Naive thymus-derived CD8-positive, alpha-beta T cell (primary cell): ENCODE data around the gene CISD3. TPM values are rescaled to one million over a fixed set of nuclear protein-coding genes. Genes with fewer than 3 reads are reported as not detected.

Experiments
- ATAC-seq, 2 donors: fragments of 150-1000 bp; cut with Tn5 transposase in 1 of 2; sonication (Bioruptor Pico), chemical (Tn5 transposase) in 1 of 2; 1 replicate in 1 of 2; 2 replicates in 1 of 2; pipeline ENCODE4 v1.10.0; 2021; ENCODE audit warnings: mild to moderate bottlenecking in 2 of 2, moderate library complexity in 2 of 2
- POLR2A ChIA-PET: fragments of 350-600 bp; sonication (Branson Sonifier 250); formaldehyde crosslinking; loops from one replicate; lab custom pipeline; 2021; ENCODE audit warnings: antibody characterized with exemption; lab: Charles Lee
- DNase-seq, 10 donors: peaks; one replicate each; pipeline versions ENCODE4 v3.0.0 to v3.0.0-alpha.2; 2020 to 2022
- H3K27ac Mint-ChIP-seq, 10 donors: one replicate each; pipeline ENCODE4 v1.8.0; 2020 to 2022; ENCODE audit warnings: mild to moderate bottlenecking in 10 of 10, mixed read lengths in 10 of 10, moderate library complexity in 4 of 10, inconsistent platforms in 1 of 10
- H3K27me3 Mint-ChIP-seq, 5 donors: one replicate each; pipeline ENCODE4 v1.8.0; 2021 to 2022; ENCODE audit warnings: mixed read lengths in 5 of 5
- H3K36me3 Mint-ChIP-seq, 3 donors: one replicate each; pipeline ENCODE4 v1.8.0; 2020 to 2022; ENCODE audit warnings: mixed read lengths in 3 of 3, mild to moderate bottlenecking in 2 of 3, inconsistent platforms in 1 of 3
- H3K4me1 Mint-ChIP-seq, 4 donors: one replicate each; pipeline ENCODE4 v1.8.0; 2021 to 2022; ENCODE audit warnings: mixed read lengths in 4 of 4
- H3K4me3 Mint-ChIP-seq, 10 donors: one replicate each; pipeline ENCODE4 v1.8.0; 2020 to 2022; ENCODE audit warnings: mild to moderate bottlenecking in 10 of 10, mixed read lengths in 10 of 10, moderate library complexity in 6 of 10, inconsistent platforms in 1 of 10
- H3K9me3 Mint-ChIP-seq, 9 donors: one replicate each; pipeline ENCODE4 v1.8.0; 2020 to 2022; ENCODE audit warnings: mixed read lengths in 9 of 9, mild to moderate bottlenecking in 3 of 9, inconsistent platforms in 1 of 9, moderate library complexity in 1 of 9
- polyA plus RNA-seq, 3 donors: library from polyadenylated mRNA; unstranded; fragments of 300-500 nt; fragmentation: Illumina TruSeq; gene quantifications; one replicate each; pipeline ENCODE4 v1.2.3, GENCODE V29; 2021
- total RNA-seq, 8 experiments: library from RNA in 2 of 8; stranded (reverse) in 2 of 8; gene quantifications; one replicate each; pipeline ENCODE4 v1.2.3 and lab custom pipeline; 2021 to 2026

CISD3 gene
- total and polyA plus RNA-seq, 5 experiments from 2014 or later, result 10.7 to 63.3 (median 40.5) TPM

GRCh38 chr17:38709104-38709820 lies 20.9 kb upstream of the CISD3 start:
- Mint-ChIP-seq H3K27me3 (no peaks in the 10 kb centered on the region), H3K4me3 (peak overlapping the region in 1 of 10 donors; percentile 64), H3K4me1 (peaks cover 40 to 60% (median 50%) of the 10 kb centered on the region in 4 donors), H3K36me3 (peaks cover 0 to 59% (median 12%) of the 10 kb centered on the region in 3 donors), H3K27ac (peak overlapping the region; percentile 38 to 86 (median 73)), H3K9me3 (no peaks in the 10 kb centered on the region)
- POLR2A ChIA-PET, result interaction anchor here (0.6 to 22.8 kb wide), 2 partner anchors 14 to 265 kb away, joined by 4 to 395 read pairs; no protein-coding TSS in a partner anchor
- ATAC-seq, result no peak
- no peak for DNase-seq

GRCh38 chr17:38709864-38710603 lies 20.1 kb upstream of the CISD3 start:
- Mint-ChIP-seq H3K36me3 (peaks cover 0 to 67% (median 12%) of the 10 kb centered on the region in 3 donors), H3K4me3 (peak overlapping the region in 2 of 10 donors; percentile 8 to 56)
- POLR2A ChIA-PET, result interaction anchor here (0.6 to 22.8 kb wide), 3 partner anchors 8 to 264 kb away, joined by 4 to 395 read pairs (median 5); no protein-coding TSS in a partner anchor

DNA sequence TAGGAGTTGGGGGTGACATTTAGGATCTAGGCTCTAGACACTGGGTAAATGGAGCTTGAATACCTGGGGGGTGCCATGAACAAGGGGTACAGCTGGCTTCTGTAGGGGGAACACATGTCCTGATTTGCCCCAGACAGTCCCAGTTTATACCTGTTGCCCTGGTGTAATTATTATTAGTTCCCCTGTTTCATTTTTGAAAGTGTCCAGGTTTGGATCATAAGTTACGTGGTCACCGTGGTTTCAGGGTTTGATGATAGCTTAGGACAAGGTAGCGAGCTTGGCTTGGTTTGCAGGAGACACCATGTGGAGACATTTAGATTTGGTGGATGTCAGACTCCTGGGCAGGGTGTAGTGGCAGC lies 19.6 kb upstream of the CISD3 start:
- Mint-ChIP-seq H3K4me3 (peak overlapping the region in 1 of 10 donors; percentile 56), H3K4me1 (peaks cover 40 to 59% (median 51%) of the 10 kb centered on the region in 4 donors), H3K27ac (peak overlapping the region in 9 of 10 donors; percentile 35 to 86 (median 71)), H3K36me3 (peaks cover 0 to 72% (median 12%) of the 10 kb centered on the region in 3 donors), H3K9me3 (no peaks in the 10 kb centered on the region), H3K27me3 (no peaks in the 10 kb centered on the region)
- POLR2A ChIA-PET, result interaction anchor here (1.1 to 22.8 kb wide), 2 partner anchors 8 to 13 kb away, joined by 5 to 395 read pairs; no protein-coding TSS in a partner anchor
- no peak for ATAC-seq
- no peak for DNase-seq

More at GRCh38 chr17:38709864-38710603, 20.1 kb upstream of the CISD3 start:
- H3K27ac Mint-ChIP-seq, result peak overlapping the region; percentile 50 to 86 (median 72)
- H3K4me1 Mint-ChIP-seq, result peaks cover 40 to 58% (median 49%) of the 10 kb centered on the region in 4 donors
- no peaks in the 10 kb centered on the region for H3K9me3 Mint-ChIP-seq
- H3K27me3 Mint-ChIP-seq, result no peaks in the 10 kb centered on the region
- DNase-seq (no peak), ATAC-seq (no peak)

- no peak for DNase-seq
- Mint-ChIP-seq H3K4me1 (peaks cover 41 to 59% (median 50%) of the 10 kb centered on the region in 4 donors), H3K36me3 (peaks cover 0 to 76% (median 12%) of the 10 kb centered on the region in 3 donors), H3K4me3 (no peak overlapping the region), H3K27ac (peak overlapping the region; percentile 0 to 73 (median 58)), H3K27me3 (no peaks in the 10 kb centered on the region), H3K9me3 (no peaks in the 10 kb centered on the region)
- POLR2A ChIA-PET, result interaction anchor here (1.1 to 22.8 kb wide), 2 partner anchors 9 to 13 kb away, joined by 5 to 395 read pairs; no protein-coding TSS in a partner anchor
- no peak for ATAC-seq
Observed at GRCh38 chr17:38710985-38711384, 19.2 kb upstream of the CISD3 start.

DNA sequence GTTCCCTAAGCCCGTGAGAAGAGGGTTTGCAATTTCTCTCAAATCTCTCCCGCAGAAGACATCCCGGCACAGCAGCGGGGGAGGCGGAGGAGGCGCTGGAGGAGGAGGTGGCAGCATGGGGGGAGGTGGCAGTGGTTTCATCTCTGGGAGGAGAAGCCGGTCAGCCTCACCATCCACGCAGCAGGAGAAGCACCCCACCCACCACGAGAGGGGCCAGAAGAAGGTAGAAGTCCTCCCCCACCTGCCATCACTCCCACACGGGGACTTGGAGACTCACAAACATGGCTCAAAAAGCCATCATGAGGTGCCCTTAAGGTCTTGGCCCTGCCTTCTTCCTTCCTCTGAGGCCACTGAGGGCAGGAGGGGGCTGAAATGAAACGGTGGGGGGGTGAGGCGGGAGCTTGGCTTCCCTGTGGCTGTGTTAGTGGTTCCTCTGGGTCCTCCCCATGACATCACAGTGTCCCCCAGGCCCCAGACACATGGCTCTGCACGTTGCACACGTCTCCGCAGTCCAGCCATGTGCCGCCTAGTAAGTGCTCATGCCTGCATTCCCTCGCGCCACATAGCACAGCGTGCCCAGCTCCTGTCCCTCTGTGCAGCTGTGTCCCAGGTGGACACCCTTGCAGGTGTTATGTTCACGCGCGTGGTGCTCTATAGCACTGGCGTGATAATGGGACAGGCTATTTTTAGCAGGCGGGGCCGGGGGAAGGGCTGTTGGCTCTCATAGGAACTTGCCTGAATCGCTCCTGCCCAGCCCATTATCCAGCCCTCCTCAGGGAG lies 18.2 kb upstream of the CISD3 start:
- POLR2A ChIA-PET, result interaction anchor here (22.8 kb wide), 1 partner anchor 12 kb away, joined by 395 read pairs; no protein-coding TSS in a partner anchor

DNA sequence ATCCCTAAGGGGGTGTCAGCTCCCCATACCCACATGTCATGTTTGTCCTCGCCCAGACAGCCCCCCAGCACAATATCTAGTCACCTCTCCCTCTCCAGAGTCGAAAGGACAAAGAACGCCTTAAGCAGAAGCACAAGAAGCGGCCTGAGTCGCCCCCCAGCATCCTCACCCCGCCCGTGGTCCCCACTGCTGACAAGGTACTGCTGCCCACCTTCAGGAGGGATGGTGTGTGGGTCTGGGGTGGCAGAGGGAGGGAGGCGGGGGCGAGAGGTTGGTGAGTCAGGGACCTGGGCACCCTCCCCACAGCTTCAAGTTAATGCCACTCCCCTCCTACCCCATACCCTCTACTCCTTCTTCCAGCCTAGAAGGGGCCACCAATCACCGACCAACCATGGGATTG lies 17.5 kb upstream of the CISD3 start:
- Mint-ChIP-seq H3K27me3 (no peaks in the 10 kb centered on the region), H3K4me3 (no peak overlapping the region), H3K4me1 (peaks cover 29 to 52% (median 43%) of the 10 kb centered on the region in 4 donors), H3K36me3 (peaks cover 0 to 85% (median 12%) of the 10 kb centered on the region in 3 donors), H3K27ac (peak overlapping the region in 3 of 10 donors; percentile 52 to 76 (median 70)), H3K9me3 (no peaks in the 10 kb centered on the region)
- POLR2A ChIA-PET, result interaction anchor here (22.8 kb wide), 1 partner anchor 11 kb away, joined by 395 read pairs; no protein-coding TSS in a partner anchor
- no peak for ATAC-seq
- no peak for DNase-seq

More for the DNA sequence above, 18.2 kb upstream of the CISD3 start:
- DNase-seq (no peak), ATAC-seq (no peak)
- peak overlapping the region in 7 of 10 donors; percentile 12 to 76 (median 52) for H3K27ac Mint-ChIP-seq
- no peak overlapping the region for H3K4me3 Mint-ChIP-seq
- H3K9me3 Mint-ChIP-seq, result no peaks in the 10 kb centered on the region
- H3K27me3 Mint-ChIP-seq, result no peaks in the 10 kb centered on the region
- H3K4me1 Mint-ChIP-seq, result peaks cover 34 to 56% (median 47%) of the 10 kb centered on the region in 4 donors
- H3K36me3 Mint-ChIP-seq, result peaks cover 0 to 83% (median 12%) of the 10 kb centered on the region in 3 donors

GRCh38 chr17:38713456-38714075 lies 16.6 kb upstream of the CISD3 start:
- H3K36me3 Mint-ChIP-seq, result peaks cover 0 to 85% (median 12%) of the 10 kb centered on the region in 3 donors
- no peak for ATAC-seq
- peak overlapping the region in 3 of 10 donors; percentile 17 to 76 (median 38) for H3K27ac Mint-ChIP-seq
- no peak for DNase-seq
- no peaks in the 10 kb centered on the region for H3K27me3 Mint-ChIP-seq
- no peaks in the 10 kb centered on the region for H3K9me3 Mint-ChIP-seq
- POLR2A ChIA-PET, result interaction anchor here (4.1 to 22.8 kb wide), 2 partner anchors 8 to 10 kb away, joined by 39 to 395 read pairs; partner anchors contain the start of gene MLLT6
- H3K4me3 Mint-ChIP-seq, result no peak overlapping the region
- peaks cover 26 to 46% (median 38%) of the 10 kb centered on the region in 4 donors for H3K4me1 Mint-ChIP-seq

DNA sequence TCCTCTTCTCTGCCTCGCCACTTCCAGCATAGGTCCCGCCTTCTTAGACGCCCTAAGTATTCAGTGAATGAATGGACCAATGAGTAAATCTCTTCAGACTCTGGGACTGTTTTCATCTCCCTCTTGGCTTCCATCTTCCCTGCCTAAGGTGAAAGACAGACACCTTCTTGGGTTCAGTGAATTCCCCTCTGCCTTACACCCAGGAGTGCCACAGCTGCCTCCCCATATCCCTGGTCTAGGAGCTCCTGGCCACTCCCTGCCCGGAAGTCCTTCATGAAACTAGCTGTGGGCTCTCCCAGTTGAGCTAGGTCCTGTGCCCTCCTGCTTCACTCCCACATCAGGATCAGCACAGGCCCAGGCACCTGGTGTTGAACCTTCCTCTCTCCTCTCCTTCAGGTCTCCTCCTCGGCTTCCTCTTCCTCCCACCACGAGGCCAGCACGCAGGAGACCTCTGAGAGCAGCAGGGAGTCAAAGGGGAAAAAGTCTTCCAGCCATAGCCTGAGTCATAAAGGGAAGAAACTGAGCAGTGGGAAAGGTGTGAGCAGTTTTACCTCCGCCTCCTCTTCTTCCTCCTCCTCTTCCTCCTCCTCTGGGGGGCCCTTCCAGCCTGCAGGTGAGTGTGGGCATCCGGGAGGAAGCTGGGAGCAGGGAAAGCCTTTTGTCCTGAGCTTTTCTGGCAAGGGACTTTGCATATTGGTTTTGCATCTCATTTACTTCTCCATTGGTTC lies 14.8 kb upstream of the CISD3 start:
- DNase-seq, result no peak
- peaks cover 18 to 38% (median 30%) of the 10 kb centered on the region in 4 donors for H3K4me1 Mint-ChIP-seq
- H3K27me3 Mint-ChIP-seq, result no peaks in the 10 kb centered on the region
- H3K36me3 Mint-ChIP-seq, result peaks cover 0 to 81% (median 10%) of the 10 kb centered on the region in 3 donors
- ATAC-seq, result no peak
- H3K27ac Mint-ChIP-seq, result peak overlapping the region in 9 of 10 donors; percentile 20 to 86 (median 62)
- H3K4me3 Mint-ChIP-seq, result no peak overlapping the region
- H3K9me3 Mint-ChIP-seq, result no peaks in the 10 kb centered on the region
- POLR2A ChIA-PET, result interaction anchor here (4.1 to 22.8 kb wide), 2 partner anchors 8 to 10 kb away, joined by 39 to 395 read pairs; partner anchors contain the start of gene MLLT6

- no peaks in the 10 kb centered on the region for H3K27me3 Mint-ChIP-seq
- peaks cover 18 to 37% (median 29%) of the 10 kb centered on the region in 4 donors for H3K4me1 Mint-ChIP-seq
- H3K27ac Mint-ChIP-seq, result peak overlapping the region in 5 of 10 donors; percentile 6 to 86 (median 60)
- no peak overlapping the region for H3K4me3 Mint-ChIP-seq
- ATAC-seq (no peak), DNase-seq (no peak)
- H3K9me3 Mint-ChIP-seq, result no peaks in the 10 kb centered on the region
- peaks cover 0 to 81% (median 14%) of the 10 kb centered on the region in 3 donors for H3K36me3 Mint-ChIP-seq
- POLR2A ChIA-PET, result interaction anchor here (4.1 to 22.8 kb wide), 2 partner anchors 7 to 11 kb away, joined by 39 to 395 read pairs; partner anchors contain the start of gene MLLT6
Observed at GRCh38 chr17:38716368-38717005, 13.7 kb upstream of the CISD3 start.

GRCh38 chr17:38717139-38717745 lies 12.9 kb upstream of the CISD3 start:
- no peaks in the 10 kb centered on the region for H3K9me3 Mint-ChIP-seq
- H3K36me3 Mint-ChIP-seq, result peaks cover 0 to 76% (median 12%) of the 10 kb centered on the region in 3 donors
- H3K4me3 Mint-ChIP-seq, result no peak overlapping the region
- POLR2A ChIA-PET, result interaction anchor here (4.1 to 22.8 kb wide), 2 partner anchors 6 to 11 kb away, joined by 39 to 395 read pairs; partner anchors contain the start of gene MLLT6
- H3K27me3 Mint-ChIP-seq, result no peaks in the 10 kb centered on the region
- H3K4me1 Mint-ChIP-seq, result peaks cover 18 to 36% (median 28%) of the 10 kb centered on the region in 4 donors
- H3K27ac Mint-ChIP-seq, result peak overlapping the region in 5 of 10 donors; percentile 14 to 76 (median 43)
- ATAC-seq, result no peak
- DNase-seq, result no peak
